ENCODE data around the gene SRBD1.
A peak's percentile ranks its signal among the peaks of the same experiment; 100 is the strongest.

SRBD1 gene

DNA sequence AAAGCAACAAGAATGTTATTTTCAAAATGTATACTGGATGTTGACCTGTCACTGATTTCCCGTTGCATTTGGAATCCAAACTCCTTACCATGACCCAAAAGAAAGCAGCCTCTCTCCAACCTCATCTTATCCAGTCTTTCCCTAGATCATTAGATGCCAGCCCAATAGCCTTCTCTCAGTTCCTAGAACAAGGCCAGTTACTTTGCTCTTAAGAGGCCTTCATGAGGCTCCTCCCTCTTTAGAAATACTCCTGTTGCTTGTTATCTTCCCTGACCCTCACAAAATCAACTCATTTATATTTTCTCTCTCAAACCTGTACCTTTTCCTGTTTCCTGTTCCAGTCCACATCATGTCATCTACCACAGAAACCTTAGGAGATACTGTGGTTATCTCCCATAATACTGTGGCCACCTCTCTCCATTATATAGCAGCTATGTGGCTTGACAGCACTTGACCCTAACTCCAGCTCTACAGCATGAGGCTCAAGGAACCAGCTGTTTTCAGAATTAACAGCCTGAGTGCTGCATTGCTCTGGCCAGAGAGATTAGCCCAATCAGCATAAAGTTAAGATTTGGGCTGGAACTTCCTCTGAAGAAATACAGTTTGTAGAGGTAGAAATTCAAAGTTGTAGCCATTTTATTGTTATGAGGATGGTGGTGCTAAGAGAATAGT, 22.8 kb downstream of the SRBD1 start:
- DNase-seq, result no peak

DNA sequence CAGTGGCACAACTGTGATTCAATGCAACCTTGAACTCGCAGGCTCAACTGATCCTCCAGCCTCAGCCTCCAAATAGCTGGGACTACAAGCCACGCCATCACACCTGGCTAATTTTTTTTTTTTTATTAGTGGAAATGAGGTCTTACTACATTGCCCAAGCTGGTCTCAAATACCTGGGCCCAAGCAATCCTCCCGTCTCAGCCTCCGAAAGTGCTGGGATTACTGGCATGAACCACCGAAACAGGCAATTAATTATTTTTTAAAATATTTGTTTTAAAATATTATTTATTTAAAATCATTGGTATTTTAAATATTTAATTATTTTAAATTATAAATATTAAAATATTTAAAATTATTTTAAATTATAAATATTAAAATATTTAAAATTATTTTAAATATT, 24.5 kb downstream of the SRBD1 start:
- DNase-seq, result no peak

DNA sequence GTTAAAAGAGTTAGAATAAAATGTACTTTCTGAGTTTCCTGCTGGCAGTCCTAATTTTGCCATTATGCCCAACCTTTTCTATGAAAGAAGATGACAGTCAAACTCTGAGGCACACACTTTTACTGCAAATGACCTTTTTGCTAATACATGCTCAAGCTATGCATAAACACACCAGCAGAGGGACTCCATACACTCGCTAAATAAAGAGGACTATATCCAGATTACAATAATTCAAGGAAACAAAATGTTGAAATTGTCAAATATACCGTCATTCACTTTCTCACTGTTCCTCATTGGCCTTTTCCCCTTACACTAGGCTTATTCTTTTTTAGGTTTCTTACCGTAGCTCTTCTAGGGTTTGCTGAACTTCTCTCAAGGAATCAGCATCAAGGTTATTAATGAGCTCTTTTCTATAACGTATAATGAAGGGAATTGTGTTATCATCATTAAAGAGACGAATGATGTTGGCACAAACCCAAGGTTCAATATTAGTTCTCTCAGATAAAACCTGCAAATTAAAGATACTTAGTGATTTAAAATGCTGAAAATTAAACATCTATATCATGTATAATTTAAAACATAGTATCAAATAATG, 25.7 kb downstream of the SRBD1 start:
- peak; percentile 3 for DNase-seq

DNA sequence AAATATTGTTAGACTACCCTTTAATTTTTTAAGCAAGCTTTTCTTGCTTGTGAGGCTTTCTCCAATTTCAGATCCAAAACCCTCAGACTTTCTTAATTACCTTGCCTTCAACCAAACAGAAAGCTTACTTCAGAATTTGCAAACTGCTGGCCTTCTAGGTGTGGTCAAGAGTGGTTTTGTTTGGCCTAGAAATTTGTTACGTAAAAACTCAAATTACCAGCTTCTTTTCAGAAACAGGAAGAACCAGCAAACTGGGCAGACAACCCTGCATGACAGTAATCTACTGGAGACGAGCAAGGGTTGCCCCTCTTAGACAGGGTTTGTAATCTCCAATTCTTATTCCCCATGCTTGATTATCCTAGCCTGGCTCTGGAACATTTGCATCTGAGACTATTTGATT, 27.1 kb downstream of the SRBD1 start:
- no peak for DNase-seq

DNA sequence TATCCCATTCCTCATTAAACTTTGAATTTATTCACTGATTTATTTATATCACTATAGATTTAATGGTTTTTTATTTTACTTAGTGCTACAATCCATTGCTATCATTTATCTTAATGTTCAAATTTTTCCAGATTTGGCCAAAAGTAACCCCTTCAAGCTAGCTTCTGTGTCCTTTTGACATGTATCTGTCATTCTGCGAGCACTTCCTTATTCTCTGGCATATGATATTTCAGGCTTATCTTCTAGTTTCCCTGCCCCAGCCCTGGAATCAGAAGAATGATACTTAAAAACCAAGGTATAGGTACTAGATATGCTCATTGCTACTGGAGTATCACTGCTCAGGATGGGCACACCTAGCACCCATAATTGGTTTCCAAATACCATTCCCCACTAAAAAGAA, 28.5 kb downstream of the SRBD1 start:
- no peak for DNase-seq

DNA sequence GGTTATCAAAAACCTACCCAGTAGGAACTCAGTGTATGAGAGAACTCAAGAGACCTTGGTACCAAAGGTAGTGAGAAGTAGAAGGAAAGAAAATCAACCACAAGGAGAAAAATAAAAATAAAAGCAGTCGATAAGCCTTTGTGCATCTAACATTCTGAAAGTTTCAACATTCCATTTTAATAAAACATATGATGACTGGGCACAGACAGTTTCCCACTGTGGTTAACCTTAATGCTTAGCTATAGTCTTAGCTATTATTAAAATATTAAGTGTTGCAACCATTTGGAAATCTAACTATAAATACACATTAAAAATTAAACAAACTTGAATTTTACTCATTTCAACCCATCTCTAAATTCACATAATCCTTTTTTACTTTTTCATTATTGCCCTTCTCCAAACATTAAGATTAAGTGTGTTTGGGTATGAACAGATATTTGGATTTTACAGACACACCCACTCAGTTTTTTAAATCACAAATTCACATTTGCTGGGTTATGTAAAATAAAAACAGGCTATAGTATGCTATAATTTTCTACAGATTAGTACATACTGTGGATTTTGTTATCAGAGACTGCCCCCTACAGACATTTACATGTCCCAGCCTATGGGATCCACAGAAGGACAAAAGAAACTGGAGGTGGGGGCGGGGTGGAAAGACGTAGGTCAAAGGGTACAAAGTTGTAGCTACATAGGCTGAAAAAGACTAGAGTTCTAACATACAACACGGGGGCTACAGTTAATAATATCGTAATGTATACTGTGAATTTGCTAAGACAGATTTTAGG, 32.8 kb downstream of the SRBD1 start:
- no peak for DNase-seq

DNA sequence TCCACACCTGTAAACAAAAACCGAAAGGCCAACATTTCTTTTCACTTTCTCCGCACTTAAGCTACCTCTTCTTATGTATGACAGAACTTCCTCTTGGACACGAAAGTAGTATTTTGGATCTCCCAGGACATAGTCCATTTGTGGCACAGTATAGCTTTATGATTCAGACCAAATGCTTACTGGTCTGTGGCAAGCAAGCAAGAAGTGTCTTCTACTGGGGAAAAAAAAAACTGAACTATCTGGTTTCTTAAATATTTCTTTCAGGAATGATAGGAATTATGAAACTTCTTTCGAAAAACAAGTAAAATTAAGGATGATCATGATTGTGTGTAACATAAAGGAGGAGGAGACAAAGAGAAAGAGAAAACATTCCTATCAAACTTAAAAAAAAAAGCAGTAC, 33.6 kb downstream of the SRBD1 start:
- DNase-seq, result no peak

DNA sequence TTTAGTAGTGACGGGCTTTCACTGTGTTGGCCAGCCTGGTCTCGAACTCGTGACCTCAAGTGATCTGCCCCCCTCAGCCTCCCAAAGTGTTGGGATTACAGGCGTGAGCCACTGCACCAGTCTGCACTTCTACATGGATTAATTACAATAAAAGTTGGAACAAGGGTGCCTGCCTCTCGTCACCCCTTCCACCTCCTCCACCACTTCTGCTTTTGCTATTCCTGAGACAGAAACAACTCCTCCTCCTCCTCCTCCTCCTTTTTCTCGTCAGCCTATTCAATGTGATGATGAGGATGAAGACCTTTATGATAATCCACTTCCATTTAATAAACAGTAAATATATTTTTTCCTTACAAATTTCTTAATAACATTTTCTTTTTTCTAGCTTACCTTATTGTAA, 35.2 kb downstream of the SRBD1 start:
- DNase-seq, result no peak

DNA sequence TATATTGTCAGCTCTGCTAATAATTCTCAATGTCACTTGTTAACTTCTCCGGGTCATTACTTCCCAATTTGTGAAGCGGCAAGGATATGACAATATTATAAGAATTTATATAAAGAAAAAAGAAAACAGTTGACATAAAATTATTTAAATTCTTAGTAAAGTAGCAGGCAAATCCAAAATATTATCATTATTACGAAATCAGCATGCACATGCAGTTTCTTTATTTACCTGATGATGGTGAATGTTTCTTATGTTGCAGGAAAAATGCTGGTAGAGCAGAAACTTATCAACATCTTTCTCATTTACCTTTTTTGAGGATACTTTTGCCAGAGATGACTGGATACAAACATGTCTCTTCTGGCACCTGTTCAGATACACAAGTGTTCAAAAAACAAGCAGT, 38.1 kb downstream of the SRBD1 start:
- DNase-seq, result no peak

DNA sequence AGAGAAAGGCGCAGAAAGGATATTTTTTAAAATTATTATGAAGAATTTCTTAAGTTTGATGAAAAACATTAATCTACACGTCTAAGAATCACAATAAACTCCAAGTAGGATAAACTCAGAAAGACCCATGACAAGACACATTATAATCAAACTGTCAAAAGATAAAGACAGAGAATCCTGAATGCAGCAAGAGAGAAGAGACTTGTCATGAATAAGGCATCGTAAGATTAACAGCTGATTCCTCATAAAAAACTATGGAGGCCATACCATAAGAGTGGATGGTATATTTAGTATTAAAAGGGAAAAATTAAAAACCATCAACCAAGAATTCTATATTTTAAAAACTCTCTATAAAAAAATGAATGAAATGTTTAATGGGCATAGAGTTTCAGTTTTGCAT, 39.1 kb downstream of the SRBD1 start:
- DNase-seq, result no peak

DNA sequence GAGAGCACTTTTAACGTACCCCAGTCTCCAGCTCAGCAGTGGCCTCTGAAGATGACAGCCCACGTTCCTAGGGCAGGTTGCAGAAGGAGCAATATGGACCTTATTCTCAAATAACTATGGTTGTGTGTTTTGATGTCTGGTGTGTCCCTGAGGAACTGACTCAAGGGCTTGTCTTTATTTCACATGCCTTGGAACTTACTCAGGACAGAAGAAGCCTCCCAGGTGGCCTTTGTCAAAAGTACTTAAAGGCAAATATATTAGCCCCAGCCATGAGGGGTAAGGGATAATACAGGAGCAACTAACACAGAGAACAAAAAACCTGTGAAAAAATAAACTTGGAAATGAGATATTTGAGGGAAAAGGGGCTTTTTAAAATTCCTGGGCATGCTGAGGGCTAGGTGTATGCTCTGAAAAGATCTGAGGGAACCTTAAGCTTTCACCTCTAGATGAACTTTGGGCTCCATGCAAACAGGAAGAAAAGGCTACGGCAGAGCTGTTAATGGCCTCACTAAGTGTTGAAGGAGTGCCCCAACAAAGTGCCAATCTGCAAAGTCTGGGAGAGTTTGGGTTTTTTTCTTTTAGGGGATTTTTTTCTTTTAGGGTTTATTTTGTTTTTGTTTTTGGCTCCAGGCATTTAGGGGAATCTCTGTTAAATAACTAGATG, 40.3 kb downstream of the SRBD1 start:
- DNase-seq, result no peak

DNA sequence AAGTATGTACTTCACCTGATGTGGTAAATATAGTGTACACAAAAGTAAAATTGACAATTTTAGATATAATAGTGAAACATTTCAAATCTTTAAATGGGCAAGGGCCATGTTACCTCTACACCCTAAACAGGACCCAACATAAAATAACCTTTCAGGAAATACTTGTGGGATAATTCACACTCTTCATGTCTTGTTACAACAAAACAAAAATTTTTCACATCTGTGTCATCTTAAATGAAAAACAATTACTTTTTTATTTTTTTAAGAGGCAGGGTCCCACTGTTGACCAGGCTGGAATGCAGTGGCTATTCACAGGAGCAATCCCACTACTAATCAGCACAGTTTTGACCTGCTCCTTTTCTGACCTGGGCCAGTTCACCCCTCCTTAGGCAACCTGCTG, 42.1 kb downstream of the SRBD1 start:
- no peak for DNase-seq

DNA sequence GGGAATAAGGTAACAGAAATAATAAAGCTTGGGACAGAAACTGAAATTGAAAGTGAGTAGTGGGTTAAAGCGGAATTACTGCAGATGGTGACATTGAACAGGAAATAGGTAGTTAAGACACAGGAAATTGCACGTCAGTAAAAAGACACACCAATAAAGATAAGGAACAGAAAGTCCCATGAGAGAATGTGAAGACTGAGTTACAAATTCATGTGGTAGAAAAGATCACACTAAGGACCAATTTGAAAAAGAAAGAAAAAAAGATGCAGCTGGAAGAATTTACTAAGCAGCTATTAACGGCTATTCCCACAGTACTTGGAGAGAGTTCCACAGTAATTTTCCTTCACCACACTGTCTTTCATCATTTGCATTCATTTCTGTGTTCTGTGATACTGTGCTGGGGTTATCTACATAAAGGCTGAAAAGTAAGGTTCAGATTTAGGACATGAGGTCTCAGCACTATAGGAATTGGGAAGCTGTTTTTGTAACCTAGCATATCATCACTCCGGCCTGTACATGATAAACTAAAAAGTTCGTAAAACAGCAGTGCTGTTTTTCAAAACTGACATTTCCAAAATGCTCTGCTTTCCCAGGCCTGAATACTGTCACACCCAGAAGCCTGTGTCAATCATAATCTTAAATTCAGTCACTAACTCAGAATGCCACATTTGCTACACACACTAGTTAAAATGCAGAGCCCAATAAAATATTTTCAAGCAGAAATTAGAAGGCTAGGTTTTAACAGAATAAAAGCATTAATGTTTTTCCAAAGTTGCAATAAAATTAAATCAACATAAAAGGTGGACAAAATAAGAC, 42.9 kb downstream of the SRBD1 start:
- no peak for DNase-seq

DNA sequence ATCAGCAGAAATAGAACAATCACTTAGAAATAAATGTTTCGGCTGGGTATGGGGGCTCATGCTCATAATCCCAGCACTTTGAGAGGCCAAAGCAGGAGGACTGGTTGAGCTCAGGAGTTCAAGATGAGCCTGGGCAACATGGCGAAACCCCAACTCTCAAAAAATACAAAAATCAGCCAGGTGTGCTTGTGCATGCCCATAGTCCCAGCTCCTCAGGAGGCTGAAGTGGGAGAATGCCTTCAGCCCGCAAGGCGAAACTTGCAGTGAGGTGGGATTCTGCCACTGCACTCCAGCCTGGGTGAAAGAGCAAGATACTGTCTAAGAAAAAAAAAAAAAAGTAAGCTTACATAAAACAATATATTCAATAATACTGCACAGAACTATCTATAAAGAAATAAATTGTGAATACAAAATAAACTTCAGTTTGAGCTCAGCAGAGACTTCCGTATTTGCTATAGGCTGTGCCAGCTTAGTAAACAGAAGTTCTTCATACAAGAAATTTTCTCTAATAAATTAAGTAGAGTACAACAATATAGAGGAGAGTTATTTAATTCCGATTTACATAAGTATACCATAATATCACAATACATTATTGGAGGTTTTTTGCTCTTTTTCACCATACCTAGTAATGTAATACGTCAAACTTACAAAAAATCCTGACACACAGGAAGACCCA, 43.6 kb downstream of the SRBD1 start:
- DNase-seq, result no peak

DNA sequence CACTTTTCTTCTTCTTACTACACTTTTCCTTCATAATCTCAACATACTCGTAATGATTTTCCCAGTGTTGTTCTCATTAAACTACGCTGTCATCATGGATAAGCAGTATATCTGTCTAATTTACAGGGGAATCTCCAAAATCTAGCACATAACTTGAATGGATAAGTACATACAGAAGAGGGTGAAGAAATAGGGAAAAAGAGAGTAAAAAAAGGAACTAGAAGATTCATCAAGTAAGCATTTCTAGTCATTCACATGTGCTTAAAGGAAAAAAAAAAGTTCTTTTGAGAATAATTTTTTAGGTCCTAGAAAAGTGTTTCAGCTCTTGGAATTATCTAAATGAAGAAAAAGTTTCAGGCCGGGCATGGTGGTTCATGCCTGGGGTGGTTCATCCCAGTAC, 51.6 kb downstream of the SRBD1 start:
- no peak for DNase-seq

DNA sequence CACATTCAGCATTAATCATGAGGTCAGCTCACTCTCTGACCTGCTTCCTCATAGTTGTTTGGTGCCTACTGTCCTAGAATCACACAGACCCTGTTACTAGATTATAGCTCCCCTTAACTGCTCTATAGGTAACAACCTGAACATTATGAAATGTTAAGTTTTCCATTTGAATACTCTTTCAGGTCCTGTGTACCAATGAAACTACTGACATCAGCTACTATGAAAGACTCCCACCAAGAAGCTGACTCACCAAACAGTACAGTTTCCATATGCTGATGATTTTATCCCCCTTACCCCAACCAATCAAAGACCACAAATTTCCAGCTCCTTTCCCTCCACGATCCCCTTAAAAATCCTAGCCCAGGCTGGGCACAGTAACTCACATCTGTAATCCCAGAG, 56.3 kb downstream of the SRBD1 start:
- DNase-seq, result no peak

DNA sequence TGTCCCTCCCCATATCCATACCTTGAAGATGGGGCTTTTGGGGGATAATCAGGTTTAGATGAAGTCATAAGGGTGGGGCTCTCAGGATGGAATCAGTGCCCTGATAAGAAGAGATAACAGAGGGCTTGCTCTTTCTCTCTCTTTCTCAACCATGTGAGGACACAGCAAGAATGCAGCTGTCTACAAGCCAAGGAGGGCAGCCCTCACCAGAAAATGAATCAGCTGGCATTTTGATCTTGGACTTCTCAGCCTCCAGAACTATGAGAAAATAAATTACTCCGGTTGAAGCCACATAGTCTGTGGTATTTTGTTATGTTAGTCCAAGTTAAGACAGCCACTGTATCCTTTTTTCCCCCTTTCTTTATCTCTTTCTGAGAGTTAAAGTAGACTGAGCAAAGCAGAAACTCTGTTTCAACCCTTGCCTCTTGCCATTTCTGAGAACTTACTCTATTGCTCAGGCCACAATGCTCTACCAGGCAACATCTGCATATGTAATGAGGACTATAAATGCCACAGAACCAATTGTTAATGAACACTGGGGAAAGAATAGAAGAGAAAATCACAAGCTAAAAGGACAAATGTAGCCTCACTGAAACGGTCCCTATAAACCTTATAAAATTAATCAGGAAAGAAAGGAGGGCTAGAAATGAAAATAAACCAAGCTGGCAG, 56.9 kb downstream of the SRBD1 start:
- DNase-seq, result no peak

DNA sequence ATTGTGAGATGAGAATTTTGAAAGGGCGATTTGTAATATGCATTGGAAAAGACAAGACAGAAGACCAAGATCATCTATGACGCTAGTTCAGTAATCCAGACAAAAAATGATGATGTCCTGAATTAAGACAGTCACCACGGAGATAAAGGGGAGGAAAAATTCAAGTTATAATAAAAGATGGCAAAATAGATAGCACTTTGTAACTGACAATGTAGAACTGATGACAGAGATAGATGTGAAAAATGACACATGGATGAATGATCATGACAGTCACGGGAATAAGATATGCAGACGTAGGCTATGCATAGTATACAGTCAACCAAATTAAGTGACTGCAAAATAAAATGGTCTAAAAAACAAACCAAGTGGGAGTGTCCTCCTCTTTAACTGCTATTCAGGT, 59.2 kb downstream of the SRBD1 start:
- DNase-seq, result no peak

DNA sequence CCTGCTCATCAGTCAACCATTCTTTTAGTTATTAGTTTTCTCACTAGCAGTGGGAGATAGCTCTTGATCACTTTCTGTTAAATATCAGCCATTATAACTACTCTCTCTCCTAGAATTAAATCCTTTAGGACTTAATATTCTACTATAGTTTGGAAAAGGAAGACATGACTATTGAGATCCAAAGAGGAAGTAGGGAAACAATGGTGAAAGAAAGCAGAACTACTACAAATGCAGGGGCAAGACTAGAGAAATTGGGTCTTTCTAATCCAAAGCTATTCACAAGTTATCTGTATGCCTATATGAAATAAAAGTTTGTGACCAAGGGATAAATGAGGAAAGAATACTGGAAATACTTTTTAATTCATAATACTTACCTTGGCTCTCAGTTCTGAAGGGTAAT, 65.1 kb downstream of the SRBD1 start:
- DNase-seq, result no peak

DNA sequence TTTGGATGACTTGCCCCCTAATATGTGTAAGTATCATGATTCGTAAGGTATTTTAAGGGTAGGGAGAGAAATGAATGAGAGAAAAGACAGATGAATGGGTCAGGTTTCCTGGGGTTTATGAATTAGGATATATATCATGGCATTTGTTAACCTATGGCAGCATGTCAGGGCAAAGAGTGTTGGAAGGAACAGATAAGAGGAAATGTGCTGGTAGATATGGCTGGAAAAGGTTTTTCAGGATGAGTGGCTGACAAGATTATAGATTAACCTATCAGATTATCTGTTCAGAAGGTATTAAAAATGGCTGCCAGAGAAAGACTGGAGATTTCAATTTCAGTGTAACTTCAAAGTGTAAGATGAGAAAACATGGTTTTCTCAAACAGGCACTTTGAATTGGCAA, 67.8 kb downstream of the SRBD1 start:
- no peak for DNase-seq

DNA sequence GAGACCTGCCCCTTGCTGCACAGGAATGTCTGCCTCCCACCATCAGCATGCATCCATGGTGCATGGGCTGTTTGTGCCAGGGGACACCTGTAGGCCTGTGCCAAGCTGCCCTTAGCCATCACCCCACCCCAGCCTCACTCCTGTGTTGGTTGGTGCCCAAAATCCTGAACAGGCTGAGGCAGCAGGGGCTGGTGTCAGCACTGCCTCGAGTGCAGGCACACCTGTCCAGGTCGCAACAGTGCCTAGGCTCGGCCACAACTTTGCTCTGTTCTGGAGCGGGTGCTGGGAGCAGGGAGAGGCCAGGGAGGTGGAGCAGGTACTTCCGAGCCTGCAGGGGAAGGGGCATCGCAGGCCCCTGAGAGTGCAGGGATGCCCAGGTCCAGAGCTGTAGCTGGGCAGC, 69.1 kb downstream of the SRBD1 start:
- no peak for DNase-seq

DNA sequence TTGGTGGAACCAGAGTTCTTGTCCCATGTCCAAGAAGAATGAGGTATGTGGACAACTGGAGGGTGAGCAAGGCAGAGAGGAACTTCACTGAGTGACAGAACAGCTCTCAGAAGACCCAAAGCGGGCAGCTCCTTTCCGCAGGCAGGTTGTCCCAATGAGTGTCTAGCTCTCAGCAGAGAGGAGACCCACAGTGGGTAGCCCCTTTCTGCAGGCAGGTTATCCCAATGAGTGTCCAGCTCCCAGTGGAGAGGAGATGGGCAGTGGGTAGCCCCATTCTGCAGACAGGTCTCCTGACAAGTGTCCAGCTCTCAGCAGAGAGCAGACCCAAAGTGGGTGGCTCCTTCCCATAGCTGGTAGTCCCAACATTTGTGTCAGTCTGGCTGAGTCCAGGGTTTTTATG, 69.6 kb downstream of the SRBD1 start:
- DNase-seq, result no peak

All from NCI-H2081 treated with DMSO at 0.1 percent for 48 hours (cell line).